Measurements from ENCODE around the gene FCHSD1.
"Not testable (repeated sequence)": the region's sequence is repeated elsewhere in the genome, so short reads cannot be mapped to it uniquely, and the experiment has no call there.

The FCHSD1 gene

GRCh38 chr5:141615991-141616720 lies 35.1 kb downstream of the FCHSD1 start:
- DNase-seq, result no peak

DNA sequence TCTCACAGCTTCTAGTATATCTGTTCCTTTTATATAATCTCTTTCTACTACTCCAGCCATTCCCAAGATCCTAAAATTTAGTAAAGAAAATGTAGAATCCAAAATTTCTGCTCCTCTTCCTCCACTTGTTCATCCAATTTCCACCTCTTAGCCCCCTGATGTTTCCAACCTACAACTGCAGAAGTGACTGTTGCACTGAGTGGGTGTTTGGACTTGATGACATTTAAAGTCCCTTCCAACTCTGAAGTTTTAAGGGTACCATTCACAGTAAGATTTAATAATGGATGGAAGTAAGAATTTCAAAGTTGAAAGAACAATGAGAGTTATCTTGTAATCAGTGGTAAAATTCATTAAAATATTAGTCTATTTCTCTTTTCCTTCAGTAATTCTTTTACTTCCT lies 37.9 kb downstream of the FCHSD1 start:
- no peak for DNase-seq

DNA sequence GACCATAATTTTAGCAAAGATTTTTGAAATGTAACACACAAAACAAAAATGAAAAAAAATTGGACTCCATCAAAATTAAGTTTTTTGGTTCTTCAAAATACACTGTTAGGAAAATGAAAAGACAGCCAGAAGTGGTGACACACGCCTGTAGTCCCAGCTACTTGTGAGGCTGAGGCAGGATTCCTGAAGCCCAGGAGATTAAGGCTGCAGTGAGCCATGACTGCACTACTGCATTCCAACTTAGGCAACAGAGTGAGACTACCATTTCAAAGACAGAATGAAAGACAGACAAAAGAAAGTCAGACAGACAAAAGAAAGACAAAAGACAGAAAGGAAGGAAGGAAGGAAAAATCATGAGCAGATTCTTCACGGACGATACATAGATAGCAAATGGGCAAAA lies 39.9 kb downstream of the FCHSD1 start:
- DNase-seq, result no peak

- DNase-seq, result not testable (repeated sequence)
Measured at GRCh38 chr5:141609921-141610320, 41.3 kb downstream of the FCHSD1 start.

GRCh38 chr5:141609044-141609443 lies 42.2 kb downstream of the FCHSD1 start:
- DNase-seq, result no peak

- DNase-seq, result no peak
Measured at GRCh38 chr5:141608557-141608956, 42.7 kb downstream of the FCHSD1 start.

GRCh38 chr5:141608046-141608445 lies 43.2 kb downstream of the FCHSD1 start:
- DNase-seq, result no peak

DNA sequence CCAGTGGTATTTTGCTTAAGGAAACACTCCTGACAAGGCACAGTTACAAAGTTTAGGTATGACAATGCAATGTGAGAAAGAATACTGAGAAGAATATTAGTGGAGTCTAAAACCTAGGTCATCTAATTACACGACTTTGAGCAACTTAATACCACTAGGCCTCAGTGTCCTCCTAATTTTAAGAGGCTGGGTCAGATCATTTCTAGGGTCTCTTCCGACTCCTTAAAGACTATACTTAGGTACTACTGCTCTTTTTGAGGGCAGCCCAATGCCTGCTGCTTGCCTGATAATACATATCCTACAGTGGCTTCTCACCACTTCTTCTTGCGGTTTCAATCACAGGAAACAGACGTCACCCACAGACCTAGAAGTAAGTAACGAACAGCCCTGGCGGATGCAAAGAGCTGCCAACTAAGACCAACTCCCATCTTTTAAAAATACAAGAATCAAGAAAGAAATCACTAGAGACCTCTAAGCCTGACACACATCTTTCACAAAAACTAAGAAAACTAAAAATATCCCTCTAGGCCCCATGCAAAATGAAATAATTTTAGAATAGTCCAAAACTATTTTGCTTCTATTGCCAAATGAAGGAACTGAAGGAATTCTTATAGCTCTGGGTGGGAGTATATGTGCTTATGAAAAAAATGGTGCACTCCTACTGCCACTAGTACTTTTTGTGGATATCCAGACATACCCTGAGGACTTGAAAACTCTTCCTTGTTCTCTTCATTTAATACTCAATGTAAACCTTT lies 45.5 kb downstream of the FCHSD1 start:
- DNase-seq, result no peak

DNA sequence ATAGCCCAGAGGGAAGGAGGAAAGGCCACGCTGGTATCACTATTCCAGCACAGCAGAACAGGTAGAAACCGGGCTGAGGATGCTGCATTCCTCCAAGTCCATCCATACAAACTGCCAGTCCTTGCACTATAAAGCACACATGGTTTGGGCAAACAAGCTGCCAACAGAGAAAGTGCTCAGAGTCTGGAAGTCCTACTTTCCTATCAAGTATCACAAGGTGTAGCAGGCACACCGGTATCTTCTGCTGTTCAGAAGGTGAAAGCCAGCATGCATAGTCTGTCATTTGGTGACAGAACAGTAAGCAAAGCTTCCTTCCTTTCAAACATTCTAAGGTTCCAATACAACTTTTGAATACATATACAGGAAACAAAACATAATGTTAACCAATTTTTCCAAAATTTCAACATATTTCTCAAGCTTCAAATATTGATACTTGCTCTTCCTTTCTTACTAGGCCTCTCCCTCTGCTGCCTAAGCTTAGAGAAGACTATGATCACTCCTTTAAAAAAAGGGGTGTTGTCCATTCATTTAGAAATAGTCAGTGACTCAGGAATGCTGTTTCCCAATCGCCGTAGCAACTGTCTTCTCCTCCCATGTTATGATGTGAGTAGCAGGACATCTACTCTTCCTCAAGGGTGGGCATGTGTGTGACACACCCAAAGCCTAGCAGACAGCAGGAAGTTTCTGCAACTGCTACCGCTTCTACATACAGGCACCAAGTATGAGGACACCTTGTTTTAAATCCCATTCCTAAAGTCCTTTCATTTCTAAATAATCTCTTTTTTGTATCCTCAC lies 47.1 kb downstream of the FCHSD1 start:
- DNase-seq, result no peak

- no peak for DNase-seq
Measured at GRCh38 chr5:141602606-141603005, 48.6 kb downstream of the FCHSD1 start.

DNA sequence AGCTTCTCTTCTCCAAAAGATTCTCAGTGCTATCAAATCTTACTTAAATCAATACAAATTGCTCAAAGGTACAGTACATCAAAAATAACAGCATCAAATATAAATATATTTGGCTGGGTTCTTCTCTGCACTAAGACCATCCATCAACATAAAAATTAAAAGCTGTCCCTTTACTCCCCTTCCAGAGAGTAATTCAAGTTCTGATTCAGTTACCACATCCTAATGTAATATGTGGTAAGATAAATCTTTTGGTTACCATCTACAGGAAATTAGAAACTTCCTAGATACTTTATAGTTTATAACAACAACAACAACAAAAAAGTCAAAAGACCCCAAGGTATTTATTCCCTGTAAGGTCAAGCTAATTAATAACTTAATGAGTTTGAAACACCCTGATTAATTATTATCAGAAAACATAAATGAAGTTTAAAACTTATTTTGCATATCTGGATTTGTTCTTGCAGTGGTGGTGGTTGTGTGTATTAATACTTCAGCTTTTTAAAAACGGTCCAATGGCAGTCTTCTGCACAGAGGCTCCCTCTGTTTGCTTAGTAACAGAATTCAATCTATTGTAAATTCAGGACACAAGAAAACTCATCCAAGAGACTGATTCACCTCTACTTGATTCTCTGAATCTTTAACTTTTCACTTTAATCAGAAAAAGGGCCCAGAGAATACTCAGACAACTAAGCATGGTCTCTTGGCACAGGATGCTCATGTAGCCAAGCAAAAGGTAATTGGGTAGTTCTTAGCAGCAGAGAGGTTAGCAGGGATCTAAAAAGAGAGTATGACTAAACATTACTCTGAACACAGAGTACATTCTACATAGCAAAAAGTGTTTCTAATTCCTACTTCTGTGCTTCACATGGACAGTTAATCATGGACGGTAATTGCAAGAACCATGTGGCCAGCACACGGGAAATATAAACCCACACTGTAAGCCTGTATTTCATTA lies 52.5 kb downstream of the FCHSD1 start:
- DNase-seq, result no peak

DNA sequence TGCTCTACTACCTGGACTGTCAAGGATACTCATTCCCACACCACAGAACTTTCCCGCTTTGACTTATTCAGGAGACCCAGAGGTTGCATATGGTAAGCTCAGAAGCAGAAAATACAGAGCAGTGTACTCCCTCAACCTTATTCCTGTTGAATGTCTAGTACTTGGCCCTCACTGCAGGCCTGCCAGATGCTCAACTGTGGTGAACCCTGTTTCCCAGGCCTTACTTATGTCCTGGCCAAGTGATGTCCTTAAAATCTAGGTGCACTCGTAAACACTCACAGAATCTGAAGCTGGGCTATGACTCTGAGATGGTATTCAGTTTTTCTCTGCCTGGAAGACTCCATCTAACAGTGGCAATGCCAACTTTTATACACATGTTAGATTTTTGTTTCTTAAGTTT lies 53.4 kb downstream of the FCHSD1 start:
- no peak for DNase-seq

DNA sequence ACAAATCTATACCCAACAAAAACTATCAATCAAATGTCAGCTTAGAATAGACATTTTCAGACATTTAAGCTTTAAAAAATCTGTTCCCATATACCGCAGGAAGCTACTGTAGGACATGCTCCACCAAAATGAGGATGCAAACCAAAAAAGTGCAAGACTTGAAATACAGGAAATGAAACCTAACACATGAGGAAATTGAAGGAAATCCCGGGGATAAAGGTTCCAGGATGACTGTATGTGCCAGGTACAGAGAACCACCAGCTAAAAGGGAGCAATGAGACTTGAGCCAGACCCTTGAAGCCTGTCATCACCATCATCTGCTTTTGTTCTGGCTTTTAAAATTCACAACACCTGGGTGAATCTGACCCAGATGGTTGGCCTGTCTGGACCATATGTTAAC lies 53.8 kb downstream of the FCHSD1 start:
- DNase-seq, result no peak

- no peak for DNase-seq
Measured at GRCh38 chr5:141596867-141597266, 54.4 kb downstream of the FCHSD1 start.

DNA sequence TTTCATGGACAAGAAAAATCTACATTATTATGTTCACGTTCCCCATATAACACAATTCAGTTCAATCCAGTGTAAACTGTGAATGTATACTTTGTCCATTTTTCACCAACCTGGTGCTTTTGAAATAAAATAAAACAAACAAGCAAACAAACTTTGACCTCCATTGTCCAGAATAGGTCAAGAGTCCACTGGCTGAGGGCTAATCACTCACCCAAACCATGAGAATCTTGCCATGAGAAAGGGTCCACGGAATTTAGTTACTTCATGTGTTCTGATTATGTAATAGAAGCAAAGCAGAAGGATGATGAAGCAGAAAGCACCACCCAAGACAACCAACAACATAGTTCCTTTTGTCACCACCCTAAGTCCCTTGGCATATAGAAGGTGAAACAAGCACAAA lies 61.1 kb downstream of the FCHSD1 start:
- no peak for DNase-seq
